Measurements from ENCODE around the gene NKAPD1. TPM values are rescaled to one million over a fixed set of nuclear protein-coding genes. Genes with fewer than 3 reads are reported as not detected.
"Not testable (repeated sequence)": the region's sequence is repeated elsewhere in the genome, so short reads cannot be mapped to it uniquely, and the experiment has no call there.

The NKAPD1 gene
- total RNA-seq, 1 donor from 2014 or later, result 44.0 TPM

GRCh38 chr11:112086422-112087191, 12.5 kb downstream of the NKAPD1 start, which contains the start of the genes SDHD and TIMM8B:
Gene SDHD (plus strand): TSS chr11:112086873. CDS start chr11:112086908, 35 bp downstream.
Gene TIMM8B (minus strand): TSS chr11:112086756. CDS start chr11:112086723, 33 bp downstream.
- DNase-seq (ENCODE audit: low read depth), result peak; percentile 95

- DNase-seq (ENCODE audit: low read depth), result no peak
Observed at GRCh38 chr11:112087212-112087611, 13.1 kb downstream of the NKAPD1 start.

DNA sequence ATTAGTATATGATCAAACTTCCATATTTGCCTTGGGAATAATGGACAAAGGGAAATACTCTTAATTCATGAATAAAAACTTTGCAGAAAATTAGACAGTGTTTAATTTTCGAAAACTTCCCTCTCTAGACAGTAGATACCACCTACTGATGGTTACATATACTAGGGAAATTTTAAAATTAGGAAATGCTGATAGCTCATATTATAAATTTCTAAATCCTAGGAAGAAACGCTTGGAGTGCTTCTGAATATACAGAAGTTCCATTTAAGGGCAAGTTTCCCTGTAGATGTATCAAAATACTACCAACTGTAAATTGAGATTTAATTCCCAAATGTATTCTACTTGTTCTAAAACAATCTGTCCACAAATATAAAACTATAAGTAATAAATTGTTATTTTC, 21.2 kb downstream of the NKAPD1 start:
- not testable (repeated sequence) for DNase-seq (ENCODE audit: low read depth)

GRCh38 chr11:112096194-112096593, 22.1 kb downstream of the NKAPD1 start:
- no peak for DNase-seq (ENCODE audit: low read depth)

DNA sequence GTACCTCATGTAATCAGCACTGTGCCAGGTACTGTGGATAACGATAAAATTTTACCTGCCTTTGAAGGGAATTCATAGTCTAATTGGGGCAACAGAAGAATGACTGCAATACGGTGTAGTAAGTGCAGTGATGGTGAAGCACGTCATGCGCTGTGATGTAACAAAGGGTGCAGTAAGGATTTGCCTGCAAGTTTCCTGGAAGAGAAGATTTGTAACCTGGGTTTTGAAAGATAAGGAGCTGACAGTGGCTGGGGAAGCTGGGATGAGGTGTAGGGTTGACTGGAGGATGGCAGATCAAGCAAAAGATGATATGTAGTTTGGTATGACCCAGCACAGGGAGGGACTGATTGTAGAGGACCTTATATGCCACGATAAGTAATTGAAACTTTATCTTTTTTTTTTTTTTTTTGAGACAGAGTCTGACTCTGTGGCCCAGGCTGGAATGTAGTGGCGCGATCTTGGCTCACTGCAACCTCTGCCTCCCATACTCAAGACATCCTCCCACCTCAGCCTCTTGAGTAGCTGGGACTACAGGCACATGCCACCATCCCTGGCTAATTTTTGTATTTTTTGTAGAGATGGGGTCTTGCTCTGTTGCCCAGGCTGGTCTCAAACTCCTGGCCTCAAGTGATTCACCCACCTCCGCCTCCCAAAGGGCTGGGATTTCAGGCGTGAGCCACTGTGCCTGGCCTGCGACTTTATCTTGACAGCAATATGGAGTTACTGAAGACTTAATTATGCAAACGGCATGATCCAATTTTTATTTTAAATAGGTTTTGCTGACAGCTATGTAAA, 23.8 kb downstream of the NKAPD1 start:
- DNase-seq (ENCODE audit: low read depth), result no peak

- DNase-seq (ENCODE audit: low read depth), result no peak
Observed at GRCh38 chr11:112100462-112100861, 26.4 kb downstream of the NKAPD1 start.

GRCh38 chr11:112103446-112103845, 29.3 kb downstream of the NKAPD1 start:
- DNase-seq (ENCODE audit: low read depth), result no peak

DNA sequence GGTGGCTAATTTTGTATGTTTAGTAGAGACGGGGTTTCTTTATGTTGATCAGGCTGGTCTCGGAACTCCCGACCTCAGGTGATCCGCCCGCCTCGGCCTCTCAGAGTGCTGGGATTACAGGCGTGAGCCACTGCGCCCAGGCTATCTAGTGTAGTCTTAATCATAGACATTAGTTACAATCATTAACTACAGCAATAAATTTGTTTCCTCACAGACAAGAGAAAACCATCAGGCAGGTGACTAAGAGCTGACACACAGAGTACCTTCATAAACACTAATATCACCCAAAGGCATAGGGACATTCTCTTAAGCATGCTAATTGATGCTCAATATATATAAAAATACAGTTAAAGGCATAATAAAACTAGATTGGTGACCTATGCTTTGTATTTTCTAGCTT, 32.0 kb downstream of the NKAPD1 start:
- DNase-seq (ENCODE audit: low read depth), result peak; percentile 81

DNA sequence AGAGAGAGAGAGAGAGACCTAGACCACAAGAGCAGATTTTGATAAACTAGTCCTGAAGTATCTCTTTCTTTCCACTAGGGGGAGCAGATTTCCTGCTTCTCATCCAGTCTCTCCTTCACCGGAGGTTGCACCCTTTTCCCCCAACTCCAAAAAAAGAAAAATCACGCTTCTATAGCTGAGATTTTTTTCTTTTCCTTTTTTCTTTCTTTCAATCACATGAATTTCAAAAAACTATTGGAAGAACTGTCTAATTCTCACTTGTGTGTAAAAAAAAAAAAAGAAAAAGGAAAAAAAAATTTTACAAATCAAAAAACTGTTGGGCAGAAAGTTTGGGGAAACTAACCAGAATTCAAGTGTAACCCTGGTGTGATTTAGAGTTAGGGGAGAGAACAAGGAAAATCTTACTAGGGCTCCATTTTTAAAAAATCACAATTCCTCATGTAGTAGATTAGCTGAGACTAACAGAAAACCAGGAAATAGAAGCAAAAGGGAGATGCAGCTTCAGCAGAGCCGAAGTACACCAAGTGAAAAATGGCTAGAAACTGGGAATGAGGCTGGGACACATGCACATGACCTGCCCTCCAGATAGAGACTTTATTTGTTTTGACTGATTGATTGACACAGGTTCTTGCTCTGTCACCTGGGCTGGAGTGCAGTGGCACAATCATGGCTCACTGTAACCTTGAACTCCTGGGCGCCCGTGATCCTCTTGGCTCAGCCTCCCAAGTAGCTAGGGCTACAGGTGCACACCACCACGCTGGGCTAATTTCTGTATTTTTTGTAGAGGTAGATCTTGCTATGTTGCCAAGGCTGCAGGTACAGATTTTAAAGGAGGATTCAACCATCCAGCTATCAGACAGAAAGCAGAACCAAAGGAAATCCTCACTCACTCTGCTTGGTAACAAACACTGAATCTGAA, 39.7 kb downstream of the NKAPD1 start:
- DNase-seq (ENCODE audit: low read depth), result peak; percentile 76

DNA sequence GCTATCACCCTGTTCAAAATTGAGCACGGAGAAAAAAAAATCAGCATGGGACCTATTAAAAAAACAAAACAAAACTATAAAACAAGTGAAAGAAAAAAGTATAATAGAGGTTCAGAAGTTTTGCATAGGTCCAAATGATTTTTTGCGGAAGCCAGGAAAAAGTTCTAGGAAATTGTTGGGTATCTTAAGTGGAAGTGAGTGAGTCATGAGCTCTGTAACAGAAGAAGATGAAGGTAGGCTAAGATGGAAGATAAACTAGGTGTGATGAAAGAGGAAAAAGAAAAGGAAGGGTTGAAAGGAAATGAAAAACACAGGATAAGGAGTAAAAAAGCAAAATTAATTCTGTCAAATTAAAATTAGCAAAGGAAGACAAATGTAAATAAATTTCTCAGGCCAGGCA, 40.4 kb downstream of the NKAPD1 start:
- DNase-seq (ENCODE audit: low read depth), result no peak

- no peak for DNase-seq (ENCODE audit: low read depth)
Observed at GRCh38 chr11:112115386-112115785, 41.3 kb downstream of the NKAPD1 start.

- no peak for DNase-seq (ENCODE audit: low read depth)
Observed at GRCh38 chr11:112118176-112118575, 44.1 kb downstream of the NKAPD1 start.

DNA sequence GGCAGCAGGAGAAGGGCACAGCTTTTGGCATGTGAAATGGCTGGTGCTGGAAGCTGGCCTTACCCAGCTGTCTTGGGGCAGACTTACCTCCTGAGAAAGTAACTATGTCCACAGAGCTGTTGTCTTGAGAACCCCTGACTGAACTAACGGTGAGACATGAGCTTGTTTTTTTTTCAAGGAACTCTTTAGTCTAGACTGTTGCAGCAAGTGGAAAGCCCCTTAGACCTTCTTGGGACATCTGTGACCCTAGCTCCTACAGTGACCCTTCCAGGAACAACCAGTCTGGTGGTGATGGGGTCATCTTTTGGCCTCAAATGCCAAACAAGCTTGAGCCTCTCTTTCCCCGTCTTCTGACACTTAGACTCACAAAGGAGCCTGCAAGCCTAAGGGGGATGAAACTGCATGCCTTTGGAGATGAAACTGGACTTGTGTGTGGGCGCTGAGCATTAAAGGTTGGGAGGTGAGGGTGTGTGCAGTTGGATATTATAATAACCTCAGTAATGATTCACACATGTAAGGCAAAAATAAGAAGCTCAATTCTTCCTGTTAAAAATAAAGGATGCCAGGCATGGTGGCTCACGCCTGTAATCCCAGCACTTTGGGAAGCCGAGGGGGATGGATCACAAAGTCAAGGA, 48.0 kb downstream of the NKAPD1 start:
- DNase-seq (ENCODE audit: low read depth), result peak; percentile 19

- no peak for DNase-seq (ENCODE audit: low read depth)
Observed at GRCh38 chr11:112123129-112123528, 49.0 kb downstream of the NKAPD1 start.

- no peak for DNase-seq (ENCODE audit: low read depth)
Observed at GRCh38 chr11:112127056-112127455, 53.0 kb downstream of the NKAPD1 start.

DNA sequence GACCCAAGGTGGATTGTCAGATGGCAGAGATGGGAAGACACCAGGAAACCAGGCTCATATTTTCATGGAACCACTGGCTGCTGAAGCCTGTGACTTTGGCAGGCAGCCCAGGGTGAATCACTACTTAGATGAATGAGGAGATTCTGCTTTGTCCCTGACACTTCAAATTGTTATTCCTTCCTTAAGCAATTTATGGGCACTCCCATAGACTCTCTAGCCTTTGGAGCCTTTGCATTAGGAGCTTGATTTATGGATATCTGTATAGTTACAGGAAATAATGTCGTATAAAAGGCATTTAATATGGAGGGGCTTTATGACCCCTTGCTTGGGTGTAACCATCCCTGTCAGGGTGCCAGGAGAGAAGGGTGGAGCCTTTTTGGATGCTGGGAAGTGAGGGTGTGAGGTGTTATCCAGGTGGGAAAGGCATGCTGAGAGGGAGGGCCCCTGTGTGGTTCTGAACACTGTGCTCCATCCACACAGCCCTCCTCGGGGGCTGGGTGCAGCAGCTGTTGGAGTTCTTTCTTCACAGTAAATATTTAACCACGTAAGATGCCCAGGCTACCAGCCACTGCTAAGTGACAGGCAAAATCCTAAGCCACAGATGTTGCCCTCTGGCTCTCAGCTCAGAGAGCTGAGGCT, 54.5 kb downstream of the NKAPD1 start:
- peak; percentile 85 for DNase-seq (ENCODE audit: low read depth)

DNA sequence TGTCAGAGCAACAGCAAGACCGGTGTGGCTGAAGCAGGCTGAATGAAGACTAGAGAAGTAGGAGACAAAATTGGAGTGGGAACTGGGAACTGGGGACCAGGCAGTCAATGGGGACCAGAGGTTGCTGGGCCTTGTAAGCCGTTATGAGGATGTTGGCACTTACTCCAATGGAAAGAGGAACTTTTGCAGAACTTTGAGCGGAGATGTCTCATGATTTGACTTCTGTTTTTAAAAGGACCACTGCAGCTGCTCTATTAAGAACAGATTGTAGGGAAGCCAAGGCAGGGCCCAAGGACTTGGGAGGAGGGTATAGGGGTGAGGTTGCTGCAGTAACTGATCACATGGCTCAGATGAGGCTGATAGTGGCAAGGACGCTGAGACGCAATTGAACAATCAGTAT, 55.6 kb downstream of the NKAPD1 start:
- no peak for DNase-seq (ENCODE audit: low read depth)

DNA sequence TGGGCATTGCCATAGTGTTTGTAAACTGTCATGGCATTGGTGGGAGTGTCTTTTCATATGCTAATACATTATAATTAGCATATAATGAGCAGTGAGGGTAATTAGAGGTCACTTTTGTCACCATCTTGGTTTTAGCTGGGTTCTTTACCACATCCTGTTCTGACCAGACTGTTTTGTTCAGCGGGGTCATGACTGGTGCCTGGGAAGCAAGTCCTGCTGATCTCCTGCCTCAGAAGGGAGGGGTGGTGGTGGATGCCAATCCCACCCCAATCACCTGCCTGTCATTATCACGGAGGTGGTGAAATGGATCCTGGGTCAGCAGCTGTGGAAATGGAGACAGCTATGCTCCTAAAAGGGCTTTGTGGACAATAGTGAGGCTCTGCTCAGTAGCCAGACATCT, 58.6 kb downstream of the NKAPD1 start:
- peak; percentile 30 for DNase-seq (ENCODE audit: low read depth)

GRCh38 chr11:112134473-112134872, 60.4 kb downstream of the NKAPD1 start:
- no peak for DNase-seq (ENCODE audit: low read depth)
